Measurements from ENCODE around the gene MARCHF9.
A peak's percentile ranks its signal among the peaks of the same experiment; 100 is the strongest.
"Not testable (repeated sequence)": the region's sequence is repeated elsewhere in the genome, so short reads cannot be mapped to it uniquely, and the experiment has no call there.

The MARCHF9 gene

GRCh38 chr12:57754411-57755193 lies at the start of gene MARCHF9:
Gene MARCHF9, plus strand, starts transcription at chr12:57755103. Its CDS starts 426 bp downstream, at chr12:57755529.
- DNase-seq (ENCODE audit: low read depth), result peak; percentile 76

GRCh38 chr12:57707250-57707649 lies 47.7 kb upstream of the MARCHF9 start:
- DNase-seq (ENCODE audit: low read depth), result no peak

GRCh38 chr12:57708296-57708695 lies 46.6 kb upstream of the MARCHF9 start:
- no peak for DNase-seq (ENCODE audit: low read depth)

- DNase-seq (ENCODE audit: low read depth), result no peak
Measured at GRCh38 chr12:57712701-57713100, 42.2 kb upstream of the MARCHF9 start.

- DNase-seq (ENCODE audit: low read depth), result no peak
Measured at GRCh38 chr12:57713209-57713608, 41.7 kb upstream of the MARCHF9 start.

GRCh38 chr12:57715036-57715748 lies 39.7 kb upstream of the MARCHF9 start:
- not testable (repeated sequence) for DNase-seq (ENCODE audit: low read depth)

GRCh38 chr12:57715786-57716185 lies 39.1 kb upstream of the MARCHF9 start:
- no peak for DNase-seq (ENCODE audit: low read depth)

- no peak for DNase-seq (ENCODE audit: low read depth)
Measured at GRCh38 chr12:57716305-57716704, 38.6 kb upstream of the MARCHF9 start.

- no peak for DNase-seq (ENCODE audit: low read depth)
Measured at GRCh38 chr12:57717131-57717530, 37.8 kb upstream of the MARCHF9 start.

GRCh38 chr12:57717846-57718640 lies 36.9 kb upstream of the MARCHF9 start:
- DNase-seq (ENCODE audit: low read depth), result no peak

- DNase-seq (ENCODE audit: low read depth), result no peak
Measured at GRCh38 chr12:57718641-57719528, 36.0 kb upstream of the MARCHF9 start.

- DNase-seq (ENCODE audit: low read depth), result no peak
Measured at GRCh38 chr12:57719777-57720605, 34.9 kb upstream of the MARCHF9 start.

GRCh38 chr12:57720606-57721595 lies 34.0 kb upstream of the MARCHF9 start:
- no peak for DNase-seq (ENCODE audit: low read depth)

- DNase-seq (ENCODE audit: low read depth), result not testable (repeated sequence)
Measured at GRCh38 chr12:57721846-57722608, 32.9 kb upstream of the MARCHF9 start.

GRCh38 chr12:57722716-57723629 lies 31.9 kb upstream of the MARCHF9 start:
- DNase-seq (ENCODE audit: low read depth), result no peak

GRCh38 chr12:57723630-57723962 lies 31.3 kb upstream of the MARCHF9 start:
- DNase-seq (ENCODE audit: low read depth), result no peak

All from activated T-cell treated with anti-CD3 and anti-CD28 coated beads for 1 hour (primary cell).